GM10847 (cell line): ENCODE results near the gene PLA2G15.

ENCODE experiments used
- POLR2A ChIP-seq: IDR thresholded peaks from 2 replicates; pipeline ENCODE4 v1.6.1; 2011; ENCODE audit not compliant: insufficient read length; ENCODE audit errors: extremely low read depth

The PLA2G15 gene

DNA sequence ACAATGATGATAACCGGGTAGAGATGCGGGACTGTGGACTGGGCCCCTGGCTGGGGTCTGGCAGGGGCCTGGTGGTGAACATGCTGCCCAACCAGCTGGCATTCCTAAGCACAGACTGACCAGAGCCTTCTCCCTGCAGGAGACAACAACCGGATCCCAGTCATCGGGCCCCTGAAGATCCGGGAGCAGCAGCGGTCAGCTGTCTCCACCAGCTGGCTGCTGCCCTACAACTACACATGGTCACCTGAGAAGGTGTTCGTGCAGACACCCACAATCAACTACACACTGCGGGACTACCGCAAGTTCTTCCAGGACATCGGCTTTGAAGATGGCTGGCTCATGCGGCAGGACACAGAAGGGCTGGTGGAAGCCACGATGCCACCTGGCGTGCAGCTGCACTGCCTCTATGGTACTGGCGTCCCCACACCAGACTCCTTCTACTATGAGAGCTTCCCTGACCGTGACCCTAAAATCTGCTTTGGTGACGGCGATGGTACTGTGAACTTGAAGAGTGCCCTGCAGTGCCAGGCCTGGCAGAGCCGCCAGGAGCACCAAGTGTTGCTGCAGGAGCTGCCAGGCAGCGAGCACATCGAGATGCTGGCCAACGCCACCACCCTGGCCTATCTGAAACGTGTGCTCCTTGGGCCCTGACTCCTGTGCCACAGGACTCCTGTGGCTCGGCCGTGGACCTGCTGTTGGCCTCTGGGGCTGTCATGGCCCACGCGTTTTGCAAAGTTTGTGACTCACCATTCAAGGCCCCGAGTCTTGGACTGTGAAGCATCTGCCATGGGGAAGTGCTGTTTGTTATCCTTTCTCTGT is 14.0 kb downstream of the PLA2G15 start:
- TF ChIP-seq POLR2A = no peak

DNA sequence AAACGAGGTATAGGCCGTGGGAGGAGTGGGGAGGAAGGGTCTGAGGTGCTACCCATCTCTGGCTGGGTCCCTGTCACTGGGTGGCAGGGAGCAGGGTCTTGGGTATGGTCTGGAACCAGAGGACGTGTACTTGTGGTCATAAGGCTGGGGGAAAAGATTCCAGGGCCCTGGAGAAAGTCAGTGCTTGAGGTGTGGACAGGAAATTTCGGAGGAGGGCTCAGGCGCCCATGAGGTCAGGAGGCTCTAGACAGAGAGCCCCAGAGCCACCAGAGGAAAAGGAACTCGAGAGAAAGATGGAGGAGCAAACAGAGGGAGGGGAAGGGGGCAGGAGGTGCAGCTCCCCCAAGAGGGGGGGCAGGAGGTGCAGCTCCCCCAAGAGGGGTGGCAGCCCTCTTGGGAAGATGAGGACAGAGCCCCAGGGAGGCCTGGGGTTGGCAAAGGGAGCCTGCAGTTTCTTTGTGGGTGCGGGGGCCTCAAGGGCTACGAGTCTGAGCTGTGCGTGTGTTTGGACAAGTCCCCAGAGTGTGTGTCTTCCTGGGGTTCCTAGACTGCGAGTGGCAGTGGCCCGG is 18.5 kb downstream of the PLA2G15 start:
- no peak for TF ChIP-seq POLR2A

DNA sequence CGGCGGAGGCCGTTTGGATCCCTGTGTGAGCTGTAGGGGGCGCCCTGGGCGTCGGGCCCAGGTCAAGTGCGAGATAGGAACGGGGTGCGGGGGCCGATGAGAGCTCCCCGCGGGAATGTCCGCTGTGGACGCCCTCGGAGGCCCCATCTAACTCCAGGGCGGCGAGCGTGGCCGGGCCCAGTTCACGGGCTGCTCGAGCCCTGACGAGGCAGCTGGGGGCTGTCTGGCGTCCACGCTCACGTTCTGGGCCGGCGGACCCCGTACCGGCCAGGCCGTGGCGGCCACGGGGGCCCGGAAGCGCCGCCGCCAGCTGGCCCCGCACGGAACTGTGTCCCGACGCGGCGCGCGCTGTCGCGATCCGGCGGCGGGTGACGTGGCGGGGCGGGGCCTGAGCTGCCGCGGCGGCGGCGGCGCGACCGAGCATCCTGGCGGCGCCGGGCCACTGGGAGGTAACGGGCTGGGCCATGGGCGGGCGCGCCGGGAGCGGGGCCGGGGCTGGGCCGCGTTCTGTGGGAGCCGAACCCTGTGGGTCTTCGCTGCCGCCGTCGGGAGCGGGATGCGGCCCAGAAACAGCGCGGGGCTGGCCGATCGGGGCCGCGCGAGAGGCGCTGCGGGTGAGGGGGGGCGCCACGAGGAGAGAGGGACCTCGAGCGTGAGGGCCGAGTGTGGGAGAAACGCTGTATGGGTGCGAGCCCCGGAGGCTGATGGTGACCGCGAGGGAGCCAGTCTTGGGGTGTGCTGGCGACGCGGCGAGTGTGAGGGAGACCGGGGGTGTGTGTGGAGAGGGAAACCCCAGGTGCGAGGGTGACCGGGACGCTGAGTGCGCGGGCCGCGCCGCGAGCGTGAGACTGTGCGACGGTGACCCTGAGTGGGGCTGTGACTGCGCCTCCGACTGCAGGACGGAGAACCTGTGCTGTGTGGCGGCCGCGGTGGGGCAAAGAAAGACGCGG is 19.2 kb downstream of the PLA2G15 start, which contains the start of gene SLC7A6:
TSS of gene SLC7A6 (plus strand) at position 399 of the 950 bp plus-strand sequence. CDS start 10,201 bp downstream, outside the sequence.
- TF ChIP-seq POLR2A = no peak

DNA sequence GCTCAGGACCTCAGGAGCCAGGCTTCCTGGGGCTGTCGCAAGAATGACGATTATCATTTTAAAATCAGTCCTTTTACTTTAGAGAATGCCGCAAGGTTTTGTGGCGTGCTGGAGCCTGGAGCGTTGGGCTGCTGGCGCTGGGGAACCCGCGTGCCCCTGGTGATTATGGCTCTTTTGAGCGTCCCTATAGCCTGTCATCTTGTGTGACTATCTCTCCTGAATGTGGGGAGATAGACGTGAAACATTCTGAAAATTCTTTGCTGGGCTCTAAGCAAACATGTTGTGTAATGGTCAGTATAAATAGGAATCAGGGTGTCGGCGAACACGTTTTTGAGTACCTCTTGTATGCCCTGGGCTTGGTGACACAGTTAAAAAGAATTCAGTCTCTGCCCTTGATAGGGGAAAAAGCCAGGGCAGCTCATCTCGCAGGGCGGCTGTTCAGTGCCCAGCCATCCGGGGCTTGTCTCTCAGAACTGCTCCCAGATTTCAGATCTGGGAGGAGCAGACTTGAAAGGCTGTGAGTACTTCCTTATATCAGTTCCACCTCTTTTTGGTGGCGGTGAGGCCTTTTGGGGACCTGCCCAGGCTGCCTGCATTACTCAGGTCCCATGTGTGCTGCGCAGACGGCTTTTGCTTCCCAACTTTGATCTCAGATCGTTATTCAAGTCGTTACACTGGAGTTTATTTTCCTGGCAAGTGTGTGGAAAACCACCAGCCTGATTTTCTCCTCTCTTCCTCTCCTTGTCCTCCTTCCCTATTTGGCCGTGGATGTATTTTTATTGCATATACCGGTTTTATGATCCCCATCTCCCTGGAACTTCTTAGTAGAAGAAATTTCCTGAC is 20.1 kb downstream of the PLA2G15 start:
- no peak for TF ChIP-seq POLR2A

DNA sequence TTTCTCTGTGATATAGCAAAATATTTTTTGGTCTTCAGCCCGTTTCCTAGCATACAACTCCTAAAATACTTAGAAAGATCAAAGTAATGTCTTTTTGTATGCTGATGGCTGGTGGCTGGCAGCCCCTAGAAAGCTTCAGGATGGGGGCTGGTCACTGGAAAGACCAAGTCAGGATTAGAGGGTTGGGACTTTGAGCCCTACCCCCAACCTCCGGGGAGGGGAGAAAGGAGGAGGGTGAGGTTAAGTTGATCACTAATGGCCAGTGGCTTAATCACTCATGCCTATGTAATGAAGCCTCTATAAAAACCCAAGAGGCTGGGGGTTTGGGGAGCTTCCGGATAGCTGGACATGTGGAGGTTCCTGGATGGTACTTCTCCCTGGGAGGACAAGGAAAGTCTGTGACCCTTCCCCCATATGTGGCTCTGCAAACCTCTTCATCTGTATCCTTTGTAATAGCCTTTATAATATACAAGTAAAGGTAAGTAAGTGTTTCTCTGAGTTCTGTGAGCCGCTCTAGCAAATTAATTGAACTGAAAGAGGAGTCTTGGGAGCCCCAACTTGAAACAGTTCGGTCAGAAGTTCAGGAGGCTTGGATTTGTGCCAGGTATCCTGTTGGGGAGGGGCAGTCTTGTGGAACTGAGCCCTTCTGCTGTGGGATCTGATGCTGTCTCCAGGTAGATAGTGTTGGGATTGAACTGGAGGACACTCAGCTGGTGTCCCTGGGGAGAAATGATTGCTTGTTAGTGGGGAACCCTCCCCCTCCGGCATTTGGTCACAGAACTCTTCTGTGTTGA is 22.6 kb downstream of the PLA2G15 start:
- no peak for TF ChIP-seq POLR2A

DNA sequence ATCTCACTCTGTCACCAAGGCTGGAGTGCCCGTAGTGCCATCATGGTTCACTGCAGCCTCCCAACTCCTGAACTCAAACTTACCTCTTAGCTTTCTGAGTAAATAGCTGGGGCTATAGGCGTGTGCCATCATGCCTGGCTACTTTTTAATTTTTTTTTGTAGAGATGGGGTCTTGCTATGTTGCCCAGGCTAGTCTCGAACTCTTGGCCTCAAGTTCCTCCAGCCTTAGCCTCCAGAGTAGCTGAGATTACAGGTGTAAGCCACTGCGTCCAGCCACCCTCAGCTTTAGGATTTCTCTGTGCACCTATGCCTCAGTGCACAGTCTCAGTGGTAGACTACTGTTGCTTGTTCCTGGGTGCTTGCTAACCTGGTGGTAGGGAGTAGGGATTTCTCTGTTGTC is 24.6 kb downstream of the PLA2G15 start:
- no peak for TF ChIP-seq POLR2A

DNA sequence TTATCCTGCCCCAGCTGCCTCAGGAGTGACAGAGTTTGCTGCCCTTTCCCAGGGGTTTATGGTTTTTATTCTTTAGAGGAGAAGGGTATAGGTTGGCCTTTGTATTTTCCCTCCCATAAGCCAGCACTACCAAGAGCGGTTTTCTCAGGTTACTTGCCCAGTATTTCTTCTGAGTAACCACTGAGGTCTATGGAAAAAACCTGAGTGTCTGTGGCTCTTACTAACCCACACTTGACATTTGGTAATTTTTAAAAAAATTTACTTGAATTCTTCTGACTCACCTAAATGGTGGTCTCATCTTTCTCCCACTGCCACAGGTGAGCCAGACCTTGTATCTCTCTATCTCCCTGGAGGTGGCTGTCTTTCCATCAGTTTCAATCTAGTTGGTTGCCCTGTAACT is 25.2 kb downstream of the PLA2G15 start:
- TF ChIP-seq POLR2A = no peak

DNA sequence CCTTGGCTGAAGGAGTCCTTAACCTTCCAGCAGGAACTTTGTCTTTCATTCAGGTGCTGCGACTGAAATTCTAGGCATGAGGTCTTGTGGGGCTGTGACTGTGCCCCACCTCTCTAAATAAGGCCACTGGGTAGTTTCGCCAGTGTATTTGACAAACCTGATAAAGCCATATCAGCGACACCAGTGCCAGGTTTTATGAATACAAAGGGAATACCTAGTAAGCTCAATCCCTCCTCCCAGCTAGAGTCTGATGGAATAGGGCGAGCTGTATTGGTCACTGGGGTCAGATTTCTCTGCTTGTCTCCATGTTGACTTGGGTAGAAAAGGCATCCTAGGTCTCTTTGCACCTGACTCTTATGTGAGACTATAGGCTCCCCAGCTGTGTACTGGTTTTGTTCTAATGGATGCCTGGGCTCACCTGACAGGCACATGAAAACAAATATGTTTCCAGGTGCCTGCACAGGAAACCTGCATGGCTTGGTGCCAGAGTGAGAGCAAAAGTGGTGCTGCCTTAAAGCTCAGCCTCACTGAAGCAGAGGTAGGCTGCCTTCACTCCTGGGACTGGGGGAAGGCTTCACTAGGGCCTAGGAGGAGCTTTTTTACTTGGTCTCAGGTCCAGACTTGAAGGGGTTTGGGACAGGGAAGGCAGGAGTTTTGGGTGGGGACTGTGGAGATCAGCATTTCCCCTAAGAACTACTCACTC is 27.5 kb downstream of the PLA2G15 start:
- no peak for TF ChIP-seq POLR2A

DNA sequence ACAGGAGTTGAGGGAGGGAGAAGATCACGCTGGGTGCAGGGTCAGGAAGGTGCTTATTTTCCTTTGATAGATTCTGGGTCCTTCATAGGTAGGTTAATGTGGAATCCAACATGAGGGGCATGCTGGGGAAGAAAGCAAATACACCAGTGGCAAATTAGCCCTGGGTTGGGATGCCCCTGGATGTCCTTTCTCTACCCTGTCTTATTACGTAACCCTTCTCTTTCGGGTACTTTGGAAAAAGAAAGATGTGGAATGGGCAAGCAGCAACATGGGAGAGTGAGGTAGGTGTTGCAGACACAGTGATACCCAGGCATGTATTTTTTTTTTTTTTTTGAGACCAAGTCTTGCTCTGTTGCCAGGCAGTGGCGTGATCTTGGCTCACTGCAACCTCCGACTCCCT is 28.3 kb downstream of the PLA2G15 start:
- no peak for TF ChIP-seq POLR2A

DNA sequence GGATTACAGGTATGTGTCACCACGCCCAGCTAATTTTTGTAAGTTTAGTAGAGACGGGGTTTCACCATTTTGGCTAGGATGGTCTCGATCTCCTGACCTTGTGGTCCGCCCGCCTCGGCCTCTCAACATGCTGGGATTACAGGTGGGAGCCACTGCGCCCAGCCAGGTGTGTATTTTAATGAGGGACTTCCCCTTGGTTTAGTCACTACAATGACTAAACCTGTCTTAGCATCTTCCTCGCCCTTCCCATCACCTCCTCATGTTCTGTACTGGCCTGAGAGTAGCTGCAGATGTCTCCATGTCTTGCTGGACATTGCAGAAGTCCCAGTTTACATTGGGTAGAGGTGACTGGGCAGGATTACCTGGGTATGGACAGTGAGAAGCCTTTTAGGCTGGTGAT is 28.7 kb downstream of the PLA2G15 start:
- TF ChIP-seq POLR2A = no peak

DNA sequence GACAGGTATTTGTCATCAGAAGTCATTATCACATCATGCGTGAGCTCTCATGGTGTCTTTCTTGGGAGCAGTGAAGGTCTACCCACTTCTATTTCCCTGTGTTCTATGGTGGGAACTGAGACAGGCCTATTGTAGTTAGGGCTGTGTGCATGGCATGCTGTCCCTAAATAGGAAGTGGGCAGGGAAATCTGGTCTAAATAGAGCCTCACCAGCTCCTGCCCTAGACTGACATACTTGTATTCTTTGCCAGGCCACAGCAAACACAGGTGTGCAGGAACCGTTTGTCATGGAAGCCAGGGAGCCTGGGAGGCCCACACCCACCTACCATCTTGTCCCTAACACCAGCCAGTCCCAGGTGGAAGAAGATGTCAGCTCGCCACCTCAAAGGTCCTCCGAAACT is 29.3 kb downstream of the PLA2G15 start:
- no peak for TF ChIP-seq POLR2A

DNA sequence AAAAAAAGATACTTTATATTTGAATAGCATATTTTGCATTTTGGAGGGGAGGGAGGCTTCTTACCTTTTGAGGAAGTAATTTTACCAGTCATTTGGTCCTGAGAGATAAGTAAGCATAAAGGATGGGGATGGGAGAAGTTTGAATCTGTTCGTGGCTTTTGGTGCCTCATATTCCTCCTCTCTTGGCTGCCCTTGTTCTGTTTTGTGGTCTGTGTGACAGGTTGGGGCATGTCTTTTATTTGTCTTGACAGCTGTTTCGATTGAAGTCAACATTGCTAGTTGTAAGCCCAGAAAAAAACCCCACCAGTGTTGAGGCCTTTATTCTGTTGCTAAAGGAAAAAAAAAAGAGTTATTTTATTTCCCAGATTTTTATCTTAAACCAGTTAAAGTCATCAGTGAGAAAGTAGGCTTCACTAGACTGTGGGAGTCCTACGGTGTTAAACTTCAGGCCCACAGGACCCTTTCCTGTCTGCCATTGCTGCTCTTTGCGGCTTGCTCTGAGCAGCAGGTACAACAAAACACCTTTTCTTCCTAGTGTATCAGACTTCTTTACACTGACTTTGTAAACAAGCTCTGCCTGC is 30.5 kb downstream of the PLA2G15 start:
- TF ChIP-seq POLR2A = no peak

DNA sequence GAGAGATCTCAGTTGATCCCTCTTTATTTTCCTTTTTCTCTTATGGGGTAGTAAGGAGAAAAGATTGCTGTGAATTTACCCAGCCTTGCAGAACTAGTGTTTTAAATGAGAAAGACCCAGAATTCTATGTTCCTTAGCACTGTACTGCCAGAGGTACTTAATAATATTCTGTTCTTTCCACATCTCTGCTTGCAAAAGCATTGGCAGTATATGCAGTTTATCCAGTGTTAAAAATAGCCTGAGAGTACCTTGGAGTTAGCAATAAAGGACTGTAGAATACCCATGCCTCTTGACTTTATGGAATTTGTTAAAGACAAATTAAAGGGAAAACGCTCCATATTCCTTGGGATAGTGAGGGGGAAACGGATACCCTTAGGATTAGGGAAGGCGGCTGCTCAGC is 31.1 kb downstream of the PLA2G15 start:
- TF ChIP-seq POLR2A = no peak
